HCT116 (cell line): ENCODE data around the gene DYDC1. TPM values are rescaled to one million over a fixed set of nuclear protein-coding genes. Genes with fewer than 3 reads are reported as not detected.

Experiments used
- ATAC-seq: fragments of 200-7000 bp; cut with Tn5 transposase; 2 replicates; pipeline ENCODE4 v1.9.1; 2020; ENCODE audit warnings: mild to moderate bottlenecking, moderate library complexity
- BruUV-seq: library from RNA; stranded (reverse); fragments of 400-500 nt; replicated peaks from 2 replicates; lab custom pipeline; 2021; lab: Mats Ljungman, UMichigan
- CTCF ChIA-PET: fragments of 300-600 bp; sonication (Branson Sonifier 250); formaldehyde crosslinking; loops from one replicate; lab custom pipeline; 2021; ENCODE audit warnings: antibody characterized with exemption; lab: Charles Lee
- POLR2A ChIA-PET: fragments of 300-600, 350-600 bp; sonication (Branson Sonifier 250); formaldehyde crosslinking; loops from one replicate; lab custom pipeline; 2021; ENCODE audit warnings: antibody characterized with exemption; lab: Charles Lee
- RAD21 ChIA-PET, 2 experiments: fragments of 300-600 bp; sonication (Branson Sonifier 250); formaldehyde crosslinking; loops; one replicate each; lab custom pipeline; 2023; ENCODE audit warnings: low total read pairs in 2 of 2; ENCODE audit not compliant: uncharacterized antibody in 2 of 2, unreplicated experiment in 2 of 2, low non-redundant PET in 1 of 2; lab: Charles Lee
- DNase-seq: peaks from one replicate; pipeline ENCODE4 v3.0.0-alpha.2; 2010; ENCODE audit warnings: low read depth, low spot score
- H2AFZ ChIP-seq: fragments of 200-600 bp; shearing (Covaris generic), sonication (generic); 2 replicates; pipeline ENCODE4 v1.6.1; 2017; ENCODE audit warnings: low read depth, mixed run types, mixed read lengths, antibody characterized with exemption, low read length; ENCODE audit not compliant: poor library complexity, severe bottlenecking
- H3K27ac ChIP-seq: 2 replicates; pipeline ENCODE4 v1.5.1; 2012; ENCODE audit warnings: low read depth, low read length
- H3K27me3 ChIP-seq: fragments of 200-600 bp; sonication (generic); 2 replicates; pipeline ENCODE4 v1.6.1; 2016; ENCODE audit warnings: mixed run types, low read length, mixed read lengths; ENCODE audit not compliant: insufficient read depth
- H3K36me3 ChIP-seq, 2 experiments: fragments of 200-500 bp in 1 of 2; fragments of 200-600 bp in 1 of 2; sonication (Bioruptor generic) in 1 of 2; sonication (generic) in 1 of 2; 2 replicates each; pipeline versions ENCODE4 v1.5.1 to v1.6.1; 2014 to 2016; ENCODE audit warnings: low read length in 2 of 2, inconsistent platforms in 1 of 2, mixed read lengths in 1 of 2, mixed run types in 1 of 2; ENCODE audit not compliant: insufficient read depth in 2 of 2, control insufficient read depth in 1 of 2
- H3K4me1 ChIP-seq, 2 experiments: fragments of 200-600 bp in 1 of 2; sonication (generic) in 1 of 2; 2 replicates each; pipeline versions ENCODE4 v1.5.1 to v1.6.1; 2012 to 2017; ENCODE audit warnings: low read length in 2 of 2, inconsistent platforms in 1 of 2, mild to moderate bottlenecking in 1 of 2, mixed read lengths in 1 of 2, mixed run types in 1 of 2, moderate library complexity in 1 of 2; ENCODE audit not compliant: insufficient read depth in 2 of 2, control insufficient read depth in 1 of 2
- H3K4me2 ChIP-seq: fragments of 200-600 bp; sonication (generic); 2 replicates; pipeline ENCODE4 v1.6.1; 2017; ENCODE audit warnings: mixed run types, low read length, mixed read lengths
- H3K4me3 ChIP-seq, 2 experiments: fragments of 200-600 bp in 1 of 2; sonication (generic) in 1 of 2; replicated peaks in 1 of 2; 2 replicates each; pipeline ENCODE4 v1.5.1; 2011 to 2016; ENCODE audit warnings: low read length in 2 of 2, control low read depth in 1 of 2, low read depth in 1 of 2, mild to moderate bottlenecking in 1 of 2, mixed read lengths in 1 of 2, mixed run types in 1 of 2
- H3K79me2 ChIP-seq: fragments of 200-600 bp; sonication (generic); 2 replicates; pipeline ENCODE4 v1.6.1; 2017; ENCODE audit warnings: mild to moderate bottlenecking, mixed run types, low read length, moderate library complexity, mixed read lengths; ENCODE audit not compliant: insufficient read depth
- H3K9ac ChIP-seq: fragments of 200-600 bp; sonication (generic); 2 replicates; pipeline ENCODE4 v1.6.1; 2016; ENCODE audit warnings: low read length, mixed read lengths
- H3K9me2 ChIP-seq: fragments of 200-600 bp; sonication (generic), shearing (Covaris generic); 2 replicates; pipeline ENCODE4 v1.6.1; 2017; ENCODE audit warnings: mixed run types, mild to moderate bottlenecking, moderate library complexity; ENCODE audit not compliant: insufficient read depth
- H3K9me3 ChIP-seq, 2 experiments: fragments of 200-500 bp in 1 of 2; fragments of 200-600 bp in 1 of 2; sonication (Bioruptor generic) in 1 of 2; sonication (generic) in 1 of 2; 2 replicates each; pipeline ENCODE4 v1.6.1; 2014 to 2017; ENCODE audit warnings: low read length in 2 of 2, mixed read lengths in 2 of 2, inconsistent platforms in 1 of 2, low read depth in 1 of 2, mild to moderate bottlenecking in 1 of 2, mixed run types in 1 of 2, moderate library complexity in 1 of 2; ENCODE audit not compliant: control insufficient read depth in 1 of 2, insufficient read depth in 1 of 2
- H4K20me1 ChIP-seq: fragments of 200-600 bp; sonication (generic), shearing (Covaris generic); 2 replicates; pipeline ENCODE4 v1.6.1; 2017; ENCODE audit warnings: mixed run types, mild to moderate bottlenecking, moderate library complexity; ENCODE audit not compliant: insufficient read depth
- ATF3 ChIP-seq: IDR thresholded peaks from 2 replicates; pipeline ENCODE4 v1.6.1; 2012
- EGR1 ChIP-seq: IDR thresholded peaks from 2 replicates; pipeline ENCODE4 v1.6.1; 2012; ENCODE audit warnings: low read depth
- EZH2 ChIP-seq: fragments of 200-600 bp; sonication (generic); IDR thresholded peaks from 2 replicates; pipeline ENCODE4 v1.6.1; 2017; ENCODE audit warnings: antibody characterized with exemption, mixed run types
- EZH2phosphoT487 ChIP-seq: fragments of 200-600 bp; IDR thresholded peaks from 2 replicates; pipeline ENCODE4 v1.6.1; 2018; ENCODE audit warnings: antibody characterized with exemption, borderline replicate concordance
- JUND ChIP-seq: IDR thresholded peaks from 2 replicates; pipeline ENCODE4 v1.6.1; 2012
- RAD21 ChIP-seq: IDR thresholded peaks from 2 replicates; pipeline ENCODE4 v1.6.1; 2012; ENCODE audit warnings: low read depth, mild to moderate bottlenecking
- SIN3A ChIP-seq: IDR thresholded peaks from 2 replicates; pipeline ENCODE4 v1.6.1; 2012; ENCODE audit warnings: low read depth
- ZFX ChIP-seq: fragments of 450-650 bp; IDR thresholded peaks from 2 replicates; pipeline ENCODE4 v1.6.1; 2017
- intact Hi-C: fragments of 100-400 bp; cut with micrococcal nuclease; formaldehyde crosslinking; loops from 2 replicates; pipeline ENCODE4 v1.10.0; 2022
- total RNA-seq: library from RNA; stranded (reverse); gene quantifications from one replicate; pipeline ENCODE4 v1.2.1, GENCODE V29; 2021; ENCODE audit not compliant: unreplicated experiment

DYDC1 gene
- total RNA-seq, 1 experiment from 2014 or later = not detected

GRCh38 chr10:80357851-80358125, 1.2 kb upstream of the DYDC1 start:
- no peak overlapping the region for H3K27ac ChIP-seq
- ChIA-PET CTCF (interaction anchor here (1.2 kb wide), 1 partner anchor 20 kb away, joined by 4 read pairs; no protein-coding TSS in a partner anchor), POLR2A (no interaction called here), RAD21 (no interaction called here)
- BruUV-seq = no TSS peak
- H2AFZ ChIP-seq = peak overlapping the region; percentile 26
- H3K9me3 ChIP-seq = no peaks in the 10 kb centered on the region
- no peaks in the 10 kb centered on the region for H3K9me2 ChIP-seq
- H3K36me3 ChIP-seq = no peaks in the 10 kb centered on the region
- H4K20me1 ChIP-seq = no peaks in the 10 kb centered on the region
- H3K27me3 ChIP-seq = no peaks in the 10 kb centered on the region
- peak overlapping the region; percentile 44 for H3K4me2 ChIP-seq
- no peak overlapping the region for H3K9ac ChIP-seq
- no peak for DNase-seq
- H3K4me1 ChIP-seq = peaks cover 8 to 11% of the 10 kb centered on the region in 2 experiments
- TF ChIP-seq EGR1 = peak; percentile 74
- TF ChIP-seq JUND = no peak
- TF ChIP-seq SIN3A = no peak
- TF ChIP-seq ATF3 = no peak
- TF ChIP-seq, all 23 proteins: peak for 1
- peak; percentile 58 for ATAC-seq
- intact Hi-C loops = no loop called here
- H3K79me2 ChIP-seq = no peaks in the 10 kb centered on the region
- H3K4me3 ChIP-seq = no peak overlapping the region

GRCh38 chr10:80356989-80357850, 665 bp upstream of the DYDC1 start:
- CTCF ChIA-PET = interaction anchor here (1.2 kb wide), 1 partner anchor 21 kb away, joined by 4 read pairs; no protein-coding TSS in a partner anchor
- H3K4me3 ChIP-seq = no peak overlapping the region

More at GRCh38 chr10:80356989-80357850, 665 bp upstream of the DYDC1 start:
- ATAC-seq = peak; percentile 54; the same call in 1 of the 2 replicates
- DNase-seq = no peak
- Histone ChIP-seq H4K20me1 (no peaks in the 10 kb centered on the region), H3K36me3 (no peaks in the 10 kb centered on the region), H3K4me1 (peaks cover 8 to 11% of the 10 kb centered on the region in 2 experiments), H3K4me2 (peak overlapping the region; percentile 44), H3K9ac (no peak overlapping the region)
- POLR2A ChIA-PET = no interaction called here
- intact Hi-C loops = no loop called here
- TF ChIP-seq EZH2 = no peak
- TF ChIP-seq EGR1 = no peak
- no peak for TF ChIP-seq ZFX
- TF ChIP-seq RAD21 = no peak
- TF ChIP-seq EZH2phosphoT487 = no peak
- TF ChIP-seq, all 23 proteins: peak for 0
- no TSS peak for BruUV-seq
- Histone ChIP-seq H3K79me2 (no peaks in the 10 kb centered on the region), H3K27me3 (no peaks in the 10 kb centered on the region), H3K9me3 (no peaks in the 10 kb centered on the region), H2AFZ (peak overlapping the region; percentile 26), H3K27ac (no peak overlapping the region), H3K9me2 (no peaks in the 10 kb centered on the region)
- RAD21 ChIA-PET = no interaction called here
